HG03571 (cell line): Measurements from ENCODE around the gene FAM200A.
"Not testable (repeated sequence)": the region's sequence is repeated elsewhere in the genome, so short reads cannot be mapped to it uniquely, and the experiment has no call there.

Source experiments
- ATAC-seq: cut with Tn5 transposase; IDR thresholded peaks from one replicate; pipeline ENCODE4 v1.9.1; 2021; ENCODE audit not compliant: unreplicated experiment

FAM200A gene

GRCh38 chr7:99551767-99552463 is at the start of gene FAM200A:
Gene FAM200A, minus strand, starts transcription at chr7:99552114. Its CDS starts 3,707 bp downstream, at chr7:99548407.
- ATAC-seq: peak; percentile 93

GRCh38 chr7:99599836-99600235 is 47.9 kb upstream of the FAM200A start:
- no peak for ATAC-seq

- ATAC-seq: no peak
These were observed 46.0 kb upstream of the FAM200A start, which contains the start of gene TMEM225B for GRCh38 chr7:99597762-99598501. Gene TMEM225B, plus strand, starts transcription at chr7:99598267. Its CDS starts 6,122 bp downstream, at chr7:99604389.

DNA sequence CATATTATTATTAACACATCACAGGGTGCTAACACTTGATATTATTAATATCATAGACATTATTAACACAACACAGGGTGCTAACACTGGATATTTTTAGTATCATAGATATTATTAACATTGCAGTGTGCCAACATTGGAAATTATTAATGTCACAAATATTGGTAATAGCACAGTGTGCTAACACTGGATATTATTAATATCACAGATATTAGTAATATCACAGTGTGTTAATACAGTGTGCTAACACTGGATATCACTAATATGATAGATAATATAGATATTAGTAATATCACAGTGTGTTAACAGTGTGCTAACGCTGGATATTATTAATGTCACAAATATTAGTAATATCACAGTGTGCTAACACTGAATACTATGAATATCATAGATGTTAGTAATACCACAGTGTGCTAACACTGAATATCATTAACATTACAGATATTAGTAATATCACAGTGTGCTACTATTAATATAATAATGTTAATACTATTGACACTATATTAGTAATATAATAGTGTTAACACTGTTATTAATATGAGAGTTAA is 44.6 kb upstream of the FAM200A start:
- no peak for ATAC-seq

GRCh38 chr7:99594948-99595745 is 43.2 kb upstream of the FAM200A start:
- no peak for ATAC-seq

DNA sequence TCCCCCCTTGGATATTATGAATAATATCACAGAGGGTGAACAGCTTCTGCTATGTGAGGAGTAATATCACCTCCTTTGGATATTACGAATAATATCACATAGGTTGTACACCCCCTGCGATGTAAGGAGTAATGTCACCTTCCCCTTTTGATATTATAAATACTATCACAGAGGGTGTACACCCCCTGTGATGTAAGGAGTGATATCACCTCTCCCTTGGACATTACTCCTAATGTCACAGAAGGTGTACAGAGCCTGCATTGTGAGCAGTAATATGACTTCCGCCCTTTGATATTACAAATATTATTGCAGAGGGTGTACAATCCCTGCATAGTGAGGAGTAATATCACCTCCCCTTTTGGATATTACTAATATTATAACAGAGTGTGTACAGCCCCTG is 37.0 kb upstream of the FAM200A start:
- ATAC-seq: no peak

DNA sequence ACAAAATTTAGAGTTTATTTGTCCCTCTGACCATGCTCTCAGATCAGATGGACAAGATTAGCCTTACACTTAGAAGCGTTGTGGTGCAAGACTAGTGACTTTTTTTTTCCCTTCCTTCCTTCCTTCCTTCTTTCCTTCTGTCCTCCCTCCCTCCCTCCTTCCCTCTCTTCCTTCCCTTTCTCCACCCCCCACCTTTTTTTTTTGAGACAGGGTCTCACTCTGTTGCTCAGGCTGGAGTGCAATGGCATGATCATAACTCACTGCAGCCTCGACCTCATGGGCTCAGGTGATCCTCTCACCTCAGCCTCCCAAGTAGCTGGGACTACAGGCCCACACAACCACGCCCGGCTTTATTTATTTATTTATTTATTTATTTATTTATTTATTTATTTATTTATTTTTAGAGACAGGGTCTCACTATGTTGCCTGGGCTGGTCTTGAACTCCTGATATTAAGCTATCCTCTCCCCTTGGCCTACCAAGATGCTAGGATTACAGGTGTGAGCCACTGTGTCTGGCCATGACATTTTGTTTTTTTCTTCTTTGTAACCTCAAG is 28.9 kb upstream of the FAM200A start:
- not testable (repeated sequence) for ATAC-seq

DNA sequence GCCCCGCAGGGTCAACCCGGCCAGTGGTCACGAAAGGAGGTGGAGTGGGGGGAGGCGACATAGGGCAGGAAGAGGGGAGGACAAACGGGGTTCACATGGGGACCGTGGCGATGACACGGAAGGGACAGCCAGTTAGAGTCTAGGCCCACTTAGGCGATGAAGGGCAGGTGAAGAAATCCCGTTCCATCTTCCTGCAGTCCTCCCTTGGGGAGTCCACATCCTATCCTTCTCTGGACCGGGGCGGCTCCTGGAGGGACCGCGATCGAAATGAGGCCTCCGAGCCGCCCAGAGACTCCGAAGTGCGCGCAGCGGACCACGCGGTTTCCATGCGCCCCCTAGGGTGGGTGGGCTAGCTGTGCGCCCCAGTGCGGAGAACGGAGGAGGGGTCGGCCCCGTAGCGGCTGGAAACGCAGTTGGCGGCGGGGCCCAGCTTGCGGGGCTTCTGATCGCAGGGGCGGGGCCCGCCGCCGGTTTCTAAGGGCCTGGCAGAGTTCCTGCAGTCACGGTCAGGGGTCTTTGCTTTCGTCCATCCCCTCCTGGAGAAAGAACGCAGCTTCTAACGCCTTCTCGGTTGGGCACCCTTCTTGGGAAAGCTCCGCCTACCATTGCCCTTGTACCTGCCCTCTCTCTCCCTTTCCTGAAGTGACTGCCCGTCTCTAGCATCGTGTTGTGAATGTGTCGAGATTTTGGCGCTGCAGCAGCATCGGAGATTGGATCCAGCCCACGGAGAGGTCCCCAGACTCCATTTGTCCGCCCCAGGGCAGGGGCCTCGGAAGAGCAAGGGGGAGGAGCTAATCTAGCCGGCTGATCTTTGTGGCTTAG is 28.3 kb upstream of the FAM200A start:
- ATAC-seq: no peak

DNA sequence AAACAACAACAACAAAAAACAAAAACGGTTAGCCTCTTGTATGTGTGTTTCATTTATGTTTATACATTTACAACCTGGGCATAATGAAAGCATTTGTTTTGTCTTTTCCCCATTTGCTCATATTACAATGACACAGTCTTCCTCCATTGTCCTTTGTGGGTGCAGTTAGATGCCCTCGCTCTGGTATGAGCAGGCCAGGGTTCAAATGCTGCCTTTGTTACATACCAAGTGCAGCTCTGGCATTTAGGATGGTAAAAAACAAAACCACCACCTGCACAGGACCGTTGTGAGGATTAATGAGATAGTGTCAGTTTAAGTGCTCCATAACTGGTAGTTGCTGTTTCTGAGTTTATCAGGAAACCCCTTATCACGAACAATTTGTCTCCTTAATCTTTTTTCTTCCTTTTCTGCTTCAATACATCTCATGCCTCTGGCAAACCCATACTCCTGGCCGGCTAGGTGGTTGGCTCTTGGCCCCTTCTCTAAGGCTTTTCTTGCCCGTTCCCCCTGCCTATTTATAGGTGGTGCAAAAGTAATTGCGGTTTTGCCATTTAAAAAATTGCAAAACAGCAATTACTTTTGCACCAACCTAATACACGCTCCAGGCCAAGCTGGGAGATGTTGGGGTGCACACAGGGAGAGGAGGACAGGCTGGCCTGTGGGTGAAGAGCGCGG is 27.5 kb upstream of the FAM200A start:
- ATAC-seq: no peak

DNA sequence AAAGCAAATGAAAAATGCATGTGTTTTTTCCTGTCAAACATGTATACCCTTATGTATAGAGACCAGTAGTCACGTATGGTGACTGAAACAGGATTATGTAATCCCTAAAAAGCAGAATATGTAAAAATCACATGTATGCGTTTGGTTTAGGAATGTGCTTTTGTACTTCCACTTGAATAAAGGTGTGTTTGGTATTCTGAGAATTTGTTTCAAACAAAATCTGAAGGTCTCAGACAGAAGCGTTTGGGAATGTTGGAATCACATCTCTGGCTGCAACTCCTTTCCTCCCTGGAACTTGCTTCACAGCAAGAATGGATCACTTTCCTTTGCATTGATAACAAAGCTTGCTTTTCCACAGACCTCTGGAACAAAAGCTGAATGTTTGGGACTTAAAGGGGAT is 24.3 kb upstream of the FAM200A start:
- ATAC-seq: no peak

DNA sequence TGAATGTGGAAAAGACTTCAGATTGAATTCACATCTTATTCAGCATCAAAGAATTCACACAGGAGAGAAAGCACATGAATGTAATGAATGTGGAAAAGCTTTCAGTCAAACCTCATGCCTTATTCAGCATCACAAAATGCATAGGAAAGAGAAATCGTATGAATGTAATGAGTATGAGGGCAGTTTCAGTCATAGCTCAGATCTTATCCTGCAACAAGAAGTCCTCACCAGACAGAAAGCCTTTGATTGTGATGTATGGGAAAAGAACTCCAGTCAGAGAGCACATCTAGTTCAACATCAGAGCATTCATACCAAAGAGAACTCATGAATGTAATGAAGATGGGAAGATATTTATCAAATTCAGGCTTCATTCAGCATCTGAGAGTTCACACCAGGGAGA is 21.3 kb upstream of the FAM200A start:
- no peak for ATAC-seq

- ATAC-seq: no peak
These were observed 19.9 kb upstream of the FAM200A start for GRCh38 chr7:99571768-99572167.

DNA sequence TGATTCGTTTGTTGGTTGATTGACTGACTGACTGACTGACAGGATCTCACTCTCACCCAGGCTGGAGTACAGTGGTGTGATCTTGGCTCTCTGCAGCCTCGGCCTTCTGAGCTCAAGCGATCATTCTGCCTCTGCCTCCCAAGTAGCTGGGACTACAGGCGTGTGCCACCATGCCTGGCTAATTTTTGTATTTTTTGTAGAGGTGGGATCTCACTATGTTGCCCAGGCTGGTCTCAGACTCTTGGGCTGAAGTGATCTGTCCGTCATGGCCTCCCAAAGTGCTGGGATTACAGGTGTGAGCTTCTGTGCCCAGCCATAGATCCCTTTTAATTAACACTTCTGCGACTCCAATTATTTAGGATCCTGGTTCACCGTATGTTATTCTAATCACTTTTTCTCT is 16.9 kb upstream of the FAM200A start:
- ATAC-seq: not testable (repeated sequence)

DNA sequence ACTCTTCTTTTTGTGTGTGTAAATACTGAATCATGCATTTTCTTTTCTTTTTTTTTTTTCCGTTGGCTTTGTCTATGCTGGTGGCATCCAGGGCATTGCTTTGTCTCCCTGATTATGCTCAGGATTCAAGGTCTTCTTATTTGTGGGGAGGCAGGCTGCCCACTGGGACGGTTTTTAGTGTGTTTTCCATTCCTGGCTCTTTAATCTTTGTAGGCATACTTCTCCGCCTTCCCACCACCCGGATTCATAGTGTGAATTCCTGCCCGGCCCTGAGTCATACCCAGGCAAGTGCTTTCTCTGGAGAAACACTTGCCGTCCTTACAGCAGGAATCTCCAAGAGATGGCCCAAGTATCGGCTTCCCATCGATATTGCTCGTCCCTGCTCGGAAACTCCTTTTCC is 11.7 kb upstream of the FAM200A start:
- no peak for ATAC-seq

GRCh38 chr7:99562832-99563231 is 10.9 kb upstream of the FAM200A start:
- ATAC-seq: no peak

- no peak for ATAC-seq
These were observed 10.3 kb upstream of the FAM200A start for GRCh38 chr7:99562114-99562784.

DNA sequence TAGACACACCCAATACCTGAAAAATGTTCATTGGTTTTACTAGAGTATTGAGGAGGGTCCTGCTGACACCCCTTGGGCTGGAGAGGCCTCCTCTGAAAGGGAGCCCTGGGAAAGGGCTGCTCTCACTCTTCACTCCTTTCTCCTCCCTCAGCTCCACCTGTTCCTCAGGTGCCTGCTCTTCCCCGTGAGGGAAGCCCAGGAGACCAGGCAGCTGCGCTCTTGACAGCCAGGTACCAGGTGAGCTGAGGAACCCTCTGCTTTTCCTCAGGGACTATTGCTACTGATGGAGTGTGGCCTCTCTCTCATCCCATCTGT is 9.8 kb upstream of the FAM200A start:
- no peak for ATAC-seq

DNA sequence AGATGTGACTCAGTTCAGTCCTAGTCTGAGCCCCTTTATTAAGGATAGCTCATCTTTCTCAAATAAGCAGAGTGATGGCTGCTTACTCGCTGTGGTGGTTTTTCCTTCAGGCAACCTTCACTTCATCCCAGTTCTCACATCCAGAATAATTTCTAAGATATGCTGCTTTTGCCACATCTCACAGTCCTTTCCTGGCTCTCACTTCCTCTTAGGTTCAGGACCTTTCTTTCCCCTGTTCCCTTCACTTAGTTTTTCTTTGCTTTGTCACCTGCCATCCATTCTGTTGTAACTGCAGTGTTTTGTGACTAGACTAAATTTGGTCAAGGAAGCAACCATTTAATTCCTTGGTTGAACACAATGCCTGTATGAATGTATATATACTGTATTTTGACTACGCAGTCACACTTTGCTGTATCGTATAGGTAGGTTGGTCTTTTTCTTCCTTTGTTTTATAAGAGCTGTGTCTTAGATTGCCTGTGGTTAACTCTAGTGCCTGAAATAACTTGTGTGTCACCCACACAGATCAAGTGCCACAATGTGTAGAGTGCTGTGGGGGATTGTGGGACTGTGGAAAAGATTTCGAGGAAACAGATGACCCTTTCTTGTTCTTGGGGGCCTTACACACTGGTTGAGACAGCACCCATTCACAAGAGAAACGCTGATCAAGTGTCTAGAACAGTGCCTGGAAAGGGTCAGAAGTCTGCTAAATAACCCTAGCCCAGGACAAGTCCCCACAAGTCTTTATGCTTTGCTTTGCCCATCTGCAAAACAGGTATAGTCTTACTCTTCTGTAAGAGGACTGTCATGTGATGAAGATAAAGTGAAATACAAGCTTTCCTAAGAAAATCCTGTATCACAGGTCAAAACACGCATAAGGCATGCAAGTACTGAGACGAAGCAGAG is 9.2 kb upstream of the FAM200A start:
- no peak for ATAC-seq
